Type B pancreatic cell (in vitro differentiated cells): ENCODE data around the gene RASAL2. TPM values are rescaled to one million over a fixed set of nuclear protein-coding genes. Genes with fewer than 3 reads are reported as not detected.

ENCODE experiments used
- DNase-seq: peaks from one replicate; pipeline ENCODE4 v3.0.0; 2021; ENCODE audit warnings: mixed read lengths; ENCODE audit not compliant: unreplicated experiment; ENCODE audit errors: extremely low spot score
- H3K27ac Mint-ChIP-seq: 2 replicates; pipeline ENCODE4 v1.8.0; 2021; ENCODE audit warnings: mild to moderate bottlenecking, mixed read lengths
- H3K27me3 Mint-ChIP-seq: 2 replicates; pipeline ENCODE4 v1.8.0; 2021; ENCODE audit warnings: mixed read lengths
- H3K36me3 Mint-ChIP-seq: 2 replicates; pipeline ENCODE4 v1.8.0; 2021; ENCODE audit warnings: mixed read lengths
- H3K4me1 Mint-ChIP-seq: one replicate; pipeline ENCODE4 v1.8.0; 2021; ENCODE audit warnings: mixed read lengths; ENCODE audit not compliant: unreplicated experiment
- H3K4me3 Mint-ChIP-seq: 2 replicates; pipeline ENCODE4 v1.8.0; 2021; ENCODE audit warnings: mild to moderate bottlenecking, mixed read lengths
- H3K9me3 Mint-ChIP-seq: 2 replicates; pipeline ENCODE4 v1.8.0; 2021; ENCODE audit warnings: mixed read lengths
- CTCF ChIP-seq: fragments of 200-600 bp; sonication (generic); conservative IDR thresholded peaks from 2 replicates; pipeline ENCODE4 v1.5.0; 2021; ENCODE audit warnings: antibody characterized with exemption, mild to moderate bottlenecking
- total RNA-seq: library from RNA; stranded (reverse); gene quantifications from 2 replicates; pipeline ENCODE4 v1.2.1, GENCODE V29; 2021; ENCODE audit warnings: low replicate concordance

Gene RASAL2
- total RNA-seq, 1 donor from 2014 or later: 21.8 TPM

- no peak overlapping the region for H3K4me3 Mint-ChIP-seq
- H3K36me3 Mint-ChIP-seq: no peaks in the 10 kb centered on the region
- peaks cover 3% of the 10 kb centered on the region for H3K27me3 Mint-ChIP-seq
- H3K4me1 Mint-ChIP-seq: peaks cover 9% of the 10 kb centered on the region
- TF ChIP-seq CTCF: no peak
- H3K9me3 Mint-ChIP-seq: no peaks in the 10 kb centered on the region
- H3K27ac Mint-ChIP-seq: no peak overlapping the region
- DNase-seq: no peak
Measured at GRCh38 chr1:178493301-178493741, 399.4 kb downstream of the RASAL2 start.

GRCh38 chr1:178494569-178494971 lies 400.7 kb downstream of the RASAL2 start:
- Mint-ChIP-seq H3K4me3 (no peak overlapping the region), H3K36me3 (no peaks in the 10 kb centered on the region)
- TF ChIP-seq CTCF: no peak

GRCh38 chr1:178495158-178495557 lies 401.3 kb downstream of the RASAL2 start:
- no peak overlapping the region for H3K4me3 Mint-ChIP-seq
- DNase-seq: no peak
- peaks cover 3% of the 10 kb centered on the region for H3K27me3 Mint-ChIP-seq
- no peak for TF ChIP-seq CTCF
- H3K9me3 Mint-ChIP-seq: no peaks in the 10 kb centered on the region
- H3K4me1 Mint-ChIP-seq: peaks cover 9% of the 10 kb centered on the region
- no peaks in the 10 kb centered on the region for H3K36me3 Mint-ChIP-seq
- H3K27ac Mint-ChIP-seq: no peak overlapping the region

More at GRCh38 chr1:178494569-178494971, 400.7 kb downstream of the RASAL2 start:
- Mint-ChIP-seq H3K4me1 (peaks cover 9% of the 10 kb centered on the region), H3K27me3 (peaks cover 3% of the 10 kb centered on the region), H3K9me3 (no peaks in the 10 kb centered on the region), H3K27ac (no peak overlapping the region)
- DNase-seq: no peak

- Mint-ChIP-seq H3K27ac (no peak overlapping the region), H3K27me3 (peaks cover 3% of the 10 kb centered on the region), H3K4me1 (peaks cover 9% of the 10 kb centered on the region), H3K9me3 (no peaks in the 10 kb centered on the region), H3K36me3 (no peaks in the 10 kb centered on the region), H3K4me3 (no peak overlapping the region)
- DNase-seq: no peak
- no peak for TF ChIP-seq CTCF
Measured at GRCh38 chr1:178495741-178496409, 402.0 kb downstream of the RASAL2 start.

GRCh38 chr1:178496410-178497135 lies 402.7 kb downstream of the RASAL2 start, which contains the start of gene CLEC20A:
CLEC20A (minus strand) TSS chr1:178496964; CDS start chr1:178496939, 25 bp downstream.
- Mint-ChIP-seq H3K4me3 (no peak within 1 kb of the TSS), H3K36me3 (no peaks in the 10 kb centered on the region), H3K9me3 (no peaks in the 10 kb centered on the region), H3K27ac (no peak within 1 kb of the TSS), H3K27me3 (peaks cover 3% of the 10 kb centered on the region), H3K4me1 (peaks cover 11% of the 10 kb centered on the region)
- no peak for TF ChIP-seq CTCF
- DNase-seq: no peak
